Fibroblast of skin of abdomen (primary cell): ENCODE results near the gene IFT80.
"Not testable (repeated sequence)": the region's sequence is repeated elsewhere in the genome, so short reads cannot be mapped to it uniquely, and the experiment has no call there.

Source experiments
- DNase-seq: peaks from one replicate; pipeline ENCODE4 v3.0.0-alpha.2; 2013

Gene IFT80

DNA sequence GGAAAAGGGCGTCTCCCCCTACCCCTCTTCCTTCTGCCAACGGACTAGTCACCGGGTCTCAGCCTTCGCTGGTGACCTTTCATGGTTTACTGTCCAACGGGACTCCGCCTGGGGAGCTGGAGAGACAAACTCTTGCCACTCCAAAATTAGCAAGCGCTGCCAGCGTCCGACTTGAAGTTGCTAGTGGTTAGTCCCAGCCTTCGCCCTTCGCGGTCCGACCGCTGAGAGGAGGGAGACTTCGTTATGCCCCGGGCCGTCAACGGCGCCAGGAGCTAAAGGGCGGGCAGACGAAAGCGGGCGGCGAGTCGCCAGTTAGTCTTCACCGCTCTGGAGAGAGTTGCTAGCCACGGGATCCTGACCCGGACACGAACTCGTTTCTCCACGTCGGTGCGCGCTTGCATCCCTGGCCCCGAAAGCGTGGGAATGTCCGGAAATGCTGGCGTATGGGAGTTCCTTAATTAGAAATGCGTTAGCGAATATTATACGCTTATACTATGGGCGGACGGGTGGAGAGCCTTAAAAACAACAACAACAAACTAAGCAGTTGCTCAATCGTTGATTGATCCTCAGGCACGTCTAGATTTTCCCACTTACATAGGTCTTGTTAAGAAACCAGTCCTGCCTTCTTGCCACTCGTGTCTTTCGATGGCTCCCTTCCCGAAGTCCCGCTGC, 1.1 kb upstream of the IFT80 start:
- DNase-seq = peak; percentile 45

DNA sequence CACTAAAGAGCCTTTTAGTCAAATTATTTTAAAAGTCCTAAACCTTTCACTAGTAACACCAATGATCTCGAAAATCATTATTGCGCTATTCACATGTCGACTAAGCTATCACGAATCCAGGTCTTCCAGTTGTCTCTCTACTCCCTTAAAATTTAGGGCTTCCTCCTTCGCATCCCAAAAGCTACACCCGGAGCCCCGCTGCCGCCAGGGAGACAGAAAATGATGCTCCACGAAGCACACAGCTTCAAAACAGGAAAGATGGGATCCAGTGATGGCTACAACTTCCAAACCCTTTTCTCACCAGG, 253 bp downstream of the IFT80 start:
- no peak for DNase-seq

DNA sequence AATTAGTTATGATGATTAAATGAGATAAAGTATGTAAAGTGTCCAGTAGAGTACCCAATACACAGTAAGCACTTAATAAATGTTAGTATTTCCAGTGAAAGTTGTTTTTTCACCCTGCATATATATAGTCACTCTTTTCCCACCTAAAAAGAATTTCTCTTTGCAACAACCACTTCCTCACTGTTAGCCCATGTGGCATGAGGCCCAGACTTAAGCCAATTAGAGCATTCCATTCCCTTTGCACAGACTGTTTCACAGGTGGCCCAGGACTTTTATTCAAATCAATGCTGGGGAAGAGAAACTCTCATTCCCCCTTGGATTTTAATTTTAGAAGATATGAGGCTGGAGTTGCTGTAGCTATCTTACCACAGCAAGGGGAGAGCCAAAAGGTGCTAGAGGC, 3.7 kb downstream of the IFT80 start:
- peak; percentile 80 for DNase-seq

DNA sequence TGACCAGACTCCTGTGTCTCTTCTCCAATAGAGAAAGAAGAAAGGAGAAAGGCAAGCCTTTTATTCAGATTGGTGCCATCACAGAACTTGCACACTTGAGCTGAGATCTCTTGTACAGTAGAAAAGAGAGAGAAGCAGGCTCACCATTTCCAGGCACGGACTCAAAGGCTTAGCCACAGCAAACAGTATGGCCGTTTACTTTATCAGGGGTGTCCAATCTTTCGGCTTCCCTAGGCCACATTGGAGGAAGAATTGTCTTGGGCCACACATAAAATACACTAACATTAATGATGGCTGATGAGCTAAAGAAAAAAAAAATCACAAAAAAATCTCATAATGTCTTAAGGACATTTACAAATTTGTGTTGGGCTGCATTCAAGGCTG, 5.0 kb downstream of the IFT80 start:
- DNase-seq = no peak

DNA sequence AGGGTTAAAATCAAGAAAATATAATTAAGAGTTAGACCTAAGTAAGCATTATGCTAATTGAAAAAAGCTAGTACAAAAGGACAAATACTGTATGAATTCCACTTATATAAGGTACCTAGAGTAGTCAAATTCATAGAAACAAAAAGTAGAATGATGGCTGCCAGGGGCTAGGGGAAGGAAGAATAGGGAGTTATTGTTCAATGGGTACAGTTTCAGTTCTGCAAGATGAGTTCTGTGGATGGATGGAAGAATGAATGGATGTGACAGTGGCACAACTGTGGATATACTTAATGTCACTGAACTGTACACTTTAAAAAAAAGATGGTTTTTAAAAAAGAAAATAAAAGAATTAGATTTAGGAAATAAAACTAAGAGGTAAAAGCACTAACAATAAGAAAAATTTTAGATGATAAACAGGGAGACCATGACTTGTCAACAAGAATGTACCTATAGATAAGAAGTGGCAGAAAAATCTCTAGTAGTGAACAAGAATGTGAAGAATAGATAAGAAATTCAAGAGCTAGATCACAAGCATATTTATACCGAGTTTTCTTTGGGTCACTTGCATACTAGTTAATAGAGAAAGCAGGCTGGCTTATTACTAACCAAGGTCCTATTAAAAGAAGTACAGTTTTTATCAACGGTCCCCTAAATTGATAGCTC, 5.5 kb downstream of the IFT80 start:
- no peak for DNase-seq

DNA sequence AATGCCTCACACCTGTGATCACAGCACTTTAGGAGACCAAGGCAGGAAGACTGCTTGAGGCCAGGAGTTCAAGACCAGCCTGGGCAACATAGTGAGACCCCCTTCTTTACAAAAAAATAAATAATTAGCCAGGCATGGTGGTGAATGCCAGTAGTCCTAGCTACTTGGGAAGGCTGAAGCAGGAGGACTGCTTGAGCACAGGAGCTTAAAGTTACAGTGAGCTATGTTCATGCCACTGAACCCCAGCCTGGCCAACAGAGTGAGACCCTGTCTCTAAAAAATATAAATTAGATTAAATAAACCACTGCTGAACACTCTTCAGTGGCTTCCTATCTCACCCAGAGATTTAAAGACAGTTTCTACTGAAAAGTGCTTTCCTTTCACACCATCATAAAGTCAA, 6.2 kb downstream of the IFT80 start:
- no peak for DNase-seq

DNA sequence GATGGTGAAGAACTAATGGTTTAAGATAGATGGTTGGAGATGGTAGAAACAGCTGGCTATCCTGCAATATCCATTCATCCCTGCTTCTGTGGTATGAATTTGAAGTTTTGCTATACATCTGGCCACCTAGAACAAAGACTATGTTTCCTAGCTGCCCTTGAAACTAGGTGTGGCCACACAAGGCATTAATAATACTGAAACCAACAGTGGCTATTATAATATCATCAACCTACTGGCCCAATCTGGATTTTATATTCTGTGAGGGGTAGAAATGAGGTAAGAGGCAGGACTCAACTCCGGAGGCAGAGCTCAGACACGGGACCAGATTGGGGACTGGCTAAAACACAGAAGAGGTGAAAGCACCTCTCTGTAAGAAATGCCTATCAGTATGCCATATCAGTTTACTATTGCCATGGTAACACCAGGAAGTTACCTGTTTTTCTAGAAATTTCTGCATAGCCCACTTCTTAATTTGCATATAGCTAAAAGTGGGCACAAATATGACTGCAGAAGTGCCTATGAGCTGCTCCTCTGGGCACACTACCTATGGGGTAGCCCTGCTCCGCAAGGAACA, 8.4 kb downstream of the IFT80 start:
- no peak for DNase-seq

DNA sequence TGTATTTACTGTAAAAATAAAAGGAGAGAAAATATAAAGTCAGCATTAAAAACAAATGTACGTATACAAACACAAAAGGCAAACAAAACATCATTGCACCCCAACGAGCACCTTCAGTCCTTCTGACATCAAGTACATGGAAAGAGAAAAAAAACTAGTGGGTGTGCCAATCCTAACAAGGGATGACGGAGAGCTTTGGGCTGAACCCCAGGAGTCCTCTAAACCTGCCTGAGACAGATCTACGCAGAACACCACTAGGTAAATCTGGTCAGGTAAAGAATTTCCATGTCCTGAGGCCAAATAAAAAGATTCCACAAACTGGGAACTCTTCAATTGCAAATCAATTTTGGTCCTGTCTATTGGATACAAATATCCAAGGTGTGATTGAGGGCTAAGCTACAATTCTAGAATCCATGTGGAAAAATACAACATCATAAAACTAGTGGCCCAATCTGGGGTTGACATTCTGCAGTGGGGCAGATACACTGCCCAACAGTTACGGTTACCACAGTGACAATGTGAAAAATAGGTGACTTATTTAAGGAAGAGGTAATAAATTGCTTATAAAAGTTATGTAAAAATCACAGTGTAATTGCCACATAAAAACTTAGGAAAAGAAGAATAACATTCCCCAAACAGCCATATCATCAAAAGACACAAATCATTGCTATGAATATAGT, 14.2 kb downstream of the IFT80 start:
- no peak for DNase-seq

DNA sequence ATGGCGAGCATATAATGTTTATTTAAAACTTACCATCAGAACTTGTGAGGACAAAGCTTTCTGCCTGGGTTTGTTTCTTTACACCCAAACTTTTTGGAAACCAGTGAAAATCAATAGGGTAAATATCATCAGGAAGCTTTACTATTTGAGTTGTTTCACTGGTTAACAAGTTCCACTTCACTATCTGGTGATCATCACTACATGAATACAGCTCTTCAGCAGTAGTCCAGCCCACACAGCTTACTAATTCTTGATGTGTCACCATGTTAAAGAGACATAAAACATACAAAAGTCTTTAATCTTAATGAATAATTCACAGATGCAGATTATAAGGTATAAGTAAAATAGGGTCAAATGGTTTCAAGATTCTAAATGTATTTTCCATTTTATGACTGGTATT, 17.6 kb downstream of the IFT80 start:
- no peak for DNase-seq

DNA sequence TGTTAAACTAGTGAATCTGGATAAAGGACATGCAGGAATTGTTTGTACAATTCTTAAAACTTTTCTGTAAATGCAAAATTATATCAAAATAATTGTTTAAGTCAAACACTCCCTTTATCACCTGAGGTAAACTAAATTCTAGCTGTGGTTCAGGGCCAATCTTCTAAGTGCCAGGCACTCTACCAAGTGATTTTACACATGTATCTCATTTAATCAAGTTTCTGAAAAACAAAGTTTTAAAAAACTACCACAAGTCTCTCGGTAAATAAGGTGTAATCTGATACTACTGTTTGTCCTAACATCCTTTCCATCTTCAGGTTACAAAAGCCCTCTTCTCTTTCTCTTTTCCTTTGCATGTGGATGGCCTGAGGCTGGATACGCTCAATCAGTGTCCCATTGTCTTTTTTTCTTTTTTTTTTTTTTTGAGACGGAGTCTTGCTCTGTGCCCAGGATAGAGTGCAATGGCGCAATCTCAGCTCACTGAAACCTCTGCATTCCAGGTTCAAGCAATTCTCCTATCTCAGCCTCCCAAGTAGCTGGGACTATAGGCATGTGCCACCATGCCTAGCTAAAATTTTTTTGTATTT, 19.3 kb downstream of the IFT80 start:
- no peak for DNase-seq

DNA sequence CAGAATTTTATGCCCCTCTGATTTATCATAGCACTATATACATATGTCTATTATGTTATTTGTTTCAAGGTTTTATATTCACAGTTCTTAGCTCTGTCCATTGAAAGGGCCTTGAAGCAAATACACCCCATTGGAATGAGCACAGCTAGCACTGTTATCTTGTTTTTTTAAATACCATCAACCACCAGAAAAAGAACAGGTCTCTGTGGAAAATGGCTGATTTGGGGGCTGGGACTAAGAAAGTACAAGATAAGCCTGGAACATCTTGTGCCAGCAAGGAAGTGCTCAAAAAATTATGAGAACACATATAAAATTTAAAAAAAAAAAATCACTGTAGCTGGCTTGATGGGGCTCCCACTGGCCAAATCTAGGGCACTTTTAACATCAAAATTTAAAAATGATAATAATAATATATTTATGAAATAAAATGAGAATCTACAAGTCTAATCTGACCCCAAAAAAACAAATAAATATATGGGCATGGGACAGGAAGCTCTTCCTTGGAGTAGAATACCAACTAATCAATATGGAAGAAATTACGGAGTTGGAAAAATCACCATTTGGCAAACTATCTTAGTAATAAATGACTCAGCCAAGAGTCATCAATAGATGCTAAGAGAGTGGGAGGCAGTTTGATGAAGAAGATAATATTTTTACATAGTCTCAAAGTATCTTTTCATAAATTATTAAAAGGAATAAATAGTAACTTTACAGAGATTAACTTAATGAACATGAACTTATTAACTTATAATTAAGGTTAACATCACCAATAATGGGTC, 20.5 kb downstream of the IFT80 start:
- DNase-seq = no peak

DNA sequence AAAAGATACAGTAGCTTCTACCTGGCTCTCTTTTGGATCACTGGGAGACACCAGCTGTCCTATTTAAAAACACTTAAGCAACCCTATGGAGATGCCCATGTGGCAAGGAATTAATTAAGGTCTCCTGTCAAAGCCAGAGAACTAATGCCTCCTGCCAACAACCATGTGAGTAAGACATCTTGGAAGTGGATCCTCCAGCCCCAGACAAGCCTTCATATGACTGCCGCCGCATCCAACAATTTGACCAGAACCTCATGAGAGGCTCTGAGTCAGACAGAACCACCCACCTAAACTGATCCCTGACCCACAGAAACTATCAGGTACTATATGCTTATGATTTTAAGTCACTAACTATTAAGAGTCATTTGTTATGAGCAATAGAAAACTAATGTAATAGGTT, 22.3 kb downstream of the IFT80 start:
- DNase-seq = peak; percentile 44

DNA sequence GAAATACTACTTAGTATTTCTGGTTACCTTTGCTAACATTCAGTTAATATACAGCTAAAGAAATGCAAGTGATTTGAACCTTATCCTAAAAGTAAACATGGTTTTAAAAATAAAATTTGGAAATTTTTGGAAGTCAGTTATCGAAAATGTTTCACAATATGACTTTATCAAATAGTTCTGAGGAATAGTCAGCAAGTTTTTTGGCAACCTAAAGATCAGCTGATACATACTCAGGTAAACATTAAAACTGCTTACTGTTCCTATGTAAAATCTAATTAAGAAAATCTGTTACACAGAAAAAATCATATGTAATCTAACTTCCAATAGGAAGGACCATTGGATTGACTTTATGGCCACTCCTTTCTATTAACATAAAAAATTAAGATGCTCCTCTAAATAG, 24.1 kb downstream of the IFT80 start:
- no peak for DNase-seq

DNA sequence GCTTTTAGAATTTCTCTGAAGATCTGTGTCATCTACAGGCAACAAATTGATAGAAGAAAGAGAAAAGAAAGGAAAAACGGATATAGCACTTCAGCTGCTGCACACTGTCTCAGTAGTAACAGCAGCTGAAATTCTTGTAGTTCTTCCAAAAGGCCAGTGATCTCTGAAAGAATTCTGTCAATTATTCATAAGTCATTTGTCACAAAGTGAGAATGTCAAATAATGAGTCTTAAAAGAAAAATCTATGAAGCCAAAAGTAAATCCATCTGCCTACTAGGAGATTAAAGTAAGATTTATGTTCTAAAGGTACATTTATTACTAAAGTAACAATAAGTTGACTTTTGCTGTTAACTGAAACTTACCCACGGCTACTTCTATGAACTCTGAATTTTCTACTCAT, 24.6 kb downstream of the IFT80 start:
- DNase-seq = peak; percentile 58

DNA sequence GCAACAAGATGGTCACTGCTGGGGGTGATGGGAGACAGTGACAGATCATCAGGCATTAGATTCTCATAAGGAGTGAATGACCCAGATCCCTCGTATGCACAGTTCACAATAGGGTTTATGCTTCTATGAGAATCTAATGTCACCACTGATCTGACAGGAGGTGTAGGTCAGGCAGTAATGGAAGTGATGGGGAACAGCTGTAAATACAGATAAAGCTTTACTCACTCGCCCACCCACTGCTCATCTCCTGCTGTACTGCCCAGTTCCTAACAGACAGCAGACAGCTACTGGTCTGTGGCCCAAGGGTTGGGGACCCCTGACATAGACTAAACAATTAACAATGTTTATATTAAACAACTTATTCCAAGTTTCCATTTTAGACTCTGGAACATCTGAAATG, 25.4 kb downstream of the IFT80 start:
- no peak for DNase-seq

DNA sequence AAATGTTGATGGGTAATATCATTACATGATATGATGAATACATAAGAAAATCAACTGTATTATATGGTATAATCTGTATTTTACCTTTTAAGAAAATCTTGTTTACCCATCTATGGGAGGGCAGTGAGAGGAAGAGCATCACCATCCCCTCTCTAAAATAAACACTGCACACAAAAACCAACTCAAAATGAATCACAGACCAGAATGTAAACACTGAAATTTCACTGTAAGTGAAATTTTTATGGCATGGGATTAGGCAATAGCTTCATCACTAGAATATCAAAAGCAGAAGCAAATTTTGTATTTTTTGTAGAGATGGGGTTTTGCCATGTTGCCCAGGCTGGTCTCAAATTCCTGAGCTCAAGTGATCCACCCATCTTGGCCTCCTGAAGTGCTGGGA, 26.2 kb downstream of the IFT80 start:
- peak; percentile 50 for DNase-seq

DNA sequence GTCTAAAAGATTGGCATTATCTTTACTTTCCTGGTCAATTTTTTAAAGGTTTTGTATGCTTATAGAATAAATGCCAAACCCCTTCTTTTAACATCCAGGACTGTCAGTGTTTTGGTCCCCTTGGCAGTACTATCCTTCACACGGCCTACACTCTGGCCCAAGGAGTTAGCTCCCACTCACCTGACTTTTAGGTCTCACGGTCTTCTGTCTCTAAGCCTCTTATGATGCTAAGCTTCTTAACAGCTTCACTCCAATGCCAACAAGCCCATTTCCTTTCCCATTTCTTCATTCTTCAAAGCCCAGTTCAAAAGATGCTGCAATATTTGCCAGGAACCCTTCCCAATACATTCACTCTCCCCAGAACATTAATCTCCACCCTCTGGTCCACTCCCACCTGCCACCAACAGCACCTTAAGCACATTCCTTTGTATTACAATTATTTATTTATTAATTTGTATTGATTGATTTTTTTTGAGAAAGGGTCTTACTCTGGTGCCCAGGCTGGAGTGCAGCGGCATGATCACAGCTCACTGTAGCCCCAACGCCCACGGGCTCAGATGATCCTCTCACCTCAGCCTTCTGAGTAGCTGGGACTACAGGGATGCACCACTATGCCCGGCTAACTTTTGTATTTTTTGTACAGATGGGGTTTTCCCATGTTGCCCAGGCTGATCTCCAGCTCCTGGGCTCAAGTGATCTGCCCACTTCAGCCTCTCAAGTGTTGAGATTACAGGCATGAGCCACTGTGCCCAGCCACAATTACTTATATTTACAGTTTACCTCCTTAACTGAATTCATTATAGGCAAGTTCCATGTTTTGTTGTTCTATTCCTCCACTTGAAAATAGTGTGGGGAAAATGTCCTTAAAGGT, 27.8 kb downstream of the IFT80 start:
- DNase-seq = no peak

DNA sequence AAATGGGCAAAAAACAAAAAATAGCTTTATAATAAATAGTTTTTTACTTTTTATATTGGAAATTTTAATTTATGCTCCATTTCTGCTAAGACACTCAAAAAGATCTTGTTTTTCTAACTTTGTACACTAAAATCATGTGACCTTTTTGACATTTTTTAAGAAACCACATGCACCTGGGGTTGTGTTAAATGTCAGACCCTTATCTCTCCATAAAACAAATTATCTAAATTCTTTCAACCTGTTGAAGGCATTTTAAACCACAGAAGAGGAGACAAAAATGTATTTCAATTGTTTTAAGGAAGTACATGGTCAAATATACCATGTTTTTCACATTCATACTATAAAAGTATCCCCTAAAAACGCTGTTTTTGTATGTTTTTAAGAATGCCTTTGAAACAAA, 29.2 kb downstream of the IFT80 start:
- DNase-seq = no peak

DNA sequence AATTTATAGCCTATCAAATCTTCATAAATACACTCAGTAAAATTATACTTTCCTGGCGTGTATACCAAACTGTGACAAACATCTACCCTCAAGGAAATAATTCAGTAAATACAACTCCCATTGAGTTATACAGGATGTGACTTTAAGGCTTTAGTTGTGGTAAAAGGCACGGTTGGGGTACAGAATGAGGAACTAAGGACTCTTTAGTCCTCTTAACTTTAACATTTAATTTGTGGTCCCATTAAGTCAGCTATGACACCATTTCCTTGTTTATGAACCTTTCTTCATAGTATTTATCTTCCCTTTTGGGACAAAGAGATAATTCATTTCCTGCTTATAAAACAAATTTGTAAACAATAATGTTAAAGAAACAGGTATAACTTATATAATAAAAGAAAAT, 30.2 kb downstream of the IFT80 start:
- no peak for DNase-seq

DNA sequence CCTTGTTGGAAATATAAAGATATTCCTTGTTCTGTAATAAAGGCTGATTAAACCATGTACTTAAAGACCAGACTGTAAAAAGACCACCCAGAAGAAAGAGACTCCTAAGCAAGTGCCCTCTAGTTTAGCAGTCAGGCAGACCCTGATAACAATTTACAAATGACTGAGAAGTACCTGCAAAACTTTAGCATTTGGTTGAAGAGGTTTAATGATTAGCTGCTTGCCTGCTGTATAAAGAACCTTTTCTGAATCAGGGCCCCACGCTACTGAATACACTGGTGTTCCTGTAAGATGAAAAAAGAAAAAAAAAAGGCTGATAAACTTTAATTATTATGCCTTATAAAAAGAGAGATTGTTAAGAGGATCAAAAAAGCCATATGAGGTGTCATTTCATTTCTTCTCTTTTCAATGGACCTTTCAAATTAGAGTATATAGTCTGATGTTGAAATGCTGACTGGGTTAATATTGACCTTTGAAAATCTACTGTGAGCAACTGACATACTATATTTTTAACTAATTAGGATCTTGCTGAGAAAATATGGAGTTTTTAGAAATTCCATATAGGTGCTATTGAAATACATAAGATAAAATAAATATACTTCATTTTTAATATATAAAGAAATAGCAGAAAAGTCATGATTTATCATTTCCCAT, 33.0 kb downstream of the IFT80 start:
- no peak for DNase-seq

DNA sequence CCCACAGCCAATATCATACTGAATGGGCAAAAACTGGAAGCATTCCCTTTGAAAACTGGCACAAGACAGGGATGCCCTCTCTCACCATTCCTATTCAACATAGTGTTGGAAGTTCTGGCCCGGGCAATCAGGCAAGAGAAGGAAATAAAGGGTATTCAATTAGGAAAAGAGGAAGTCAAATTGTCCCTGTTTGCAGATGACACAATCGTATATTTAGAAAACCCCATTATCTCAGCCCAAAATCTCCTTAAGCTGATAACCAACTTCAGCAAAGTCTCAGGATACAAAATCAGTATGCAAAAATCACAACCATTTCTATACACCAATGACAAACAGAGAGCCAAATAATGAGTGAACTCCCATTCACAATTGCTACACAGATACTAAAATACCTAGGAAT, 36.1 kb downstream of the IFT80 start:
- DNase-seq = not testable (repeated sequence)
